Measurements from ENCODE around the gene TRAPPC6A. TPM values are rescaled to one million over a fixed set of nuclear protein-coding genes. Genes with fewer than 3 reads are reported as not detected.

The TRAPPC6A gene
- total and polyA plus RNA-seq, 2 of the 4 experiments (the other 2 are of a cell fraction): 4.1 to 13.4 TPM

GRCh38 chr19:45114116-45114515, 63.9 kb downstream of the TRAPPC6A start:
- H3K9me1 ChIP-seq (ENCODE audit: insufficient read depth, low read length): peaks cover 39% of the 10 kb centered on the region
- H3K18ac ChIP-seq (ENCODE audit: low read depth, low read length): no peak overlapping the region
- no peak overlapping the region for H3K56ac ChIP-seq (ENCODE audit: extremely low read depth, insufficient read depth, low read length)
- H3K36me3 ChIP-seq (ENCODE audit: control insufficient read depth, insufficient read depth, low read length): peaks cover 6% of the 10 kb centered on the region
- intact Hi-C loops (cut with micrococcal nuclease) (no loop called here), dilution Hi-C loops (cut with HindIII; ENCODE audit: low sequenced_read_pairs, unreplicated experiment) (no loop called here), in situ Hi-C loops (cut with MboI; ENCODE audit: low sequenced_read_pairs) (no loop called here)
- no peak overlapping the region for H3K14ac ChIP-seq (replicated peaks; ENCODE audit: low read depth, low read length)
- BruUV-seq (replicated peaks): no TSS peak
- no peak overlapping the region for H2BK120ac ChIP-seq (ENCODE audit: low read depth, low read length)
- no peak overlapping the region for H3K23ac ChIP-seq (ENCODE audit: low read depth, low read length)
- H2BK20ac ChIP-seq (ENCODE audit: low read depth, low read length): no peak overlapping the region
- ChIA-PET POLR2A (ENCODE audit: unreplicated experiment) (no interaction called here), CTCF (interaction anchor here (0.5 kb wide), 1 partner anchor 373 kb away, joined by 6 read pairs; no protein-coding TSS in a partner anchor)
- no peak overlapping the region for H4K8ac ChIP-seq (ENCODE audit: low read depth in 2 of 2, low read length in 2 of 2)
- DNase-seq (no peak), ATAC-seq (ENCODE audit: low read depth) (no peak)
- no peak overlapping the region for H3K4me2 ChIP-seq (ENCODE audit: low read depth, low read length)
- H3K27ac ChIP-seq (ENCODE audit: insufficient read depth, low read length): no peak overlapping the region
- H3K27me3 ChIP-seq (ENCODE audit: control insufficient read depth, insufficient read depth, low read length): no peaks in the 10 kb centered on the region
- no CpG with 5 or more reads among the region's 4 CpGs for WGBS, 2 experiments (ENCODE audit: extremely low coverage in 2 of 2, insufficient read length in 1 of 2)
- peaks cover 5% of the 10 kb centered on the region; the same call in 1 of the 2 replicates for H3K4me1 ChIP-seq (ENCODE audit: control insufficient read depth, insufficient read depth, low read length)
- H3K4ac ChIP-seq (ENCODE audit: low read depth, low read length): no peak overlapping the region
- H4K91ac ChIP-seq (ENCODE audit: insufficient read depth, low read depth, low read length): no peak overlapping the region
- H2AK9ac ChIP-seq (replicated peaks; ENCODE audit: low read depth, low read length, poor library complexity): no peak overlapping the region
- no peaks in the 10 kb centered on the region for H3K9me3 ChIP-seq (ENCODE audit: control insufficient read depth, insufficient read depth, low read length)
- no peak overlapping the region for H2AFZ ChIP-seq (replicated peaks; ENCODE audit: low read length, poor library complexity)
- H4K5ac ChIP-seq (ENCODE audit: low read depth, low read length): no peak overlapping the region
- H3K9ac ChIP-seq (ENCODE audit: low read depth, low read length): no peak overlapping the region
- no peak overlapping the region for H2BK5ac ChIP-seq (ENCODE audit: low read depth, low read length, poor library complexity, severe bottlenecking)
- TF ChIP-seq NFE2L2 (IDR thresholded peaks at IDR 0.05; ENCODE audit: low read depth, low read length) (no peak), MAFK (IDR thresholded peaks at IDR 0.05; ENCODE audit: low read depth, low read length) (no peak), POLR2A (IDR thresholded peaks at IDR 0.05; ENCODE audit: low read depth, low read length) (no peak), ELK1 (IDR thresholded peaks at IDR 0.05; ENCODE audit: borderline replicate concordance, low read depth, low read length) (no peak), FOS (IDR thresholded peaks at IDR 0.05; ENCODE audit: low read depth, low read length) (no peak), RFX5 (IDR thresholded peaks at IDR 0.05; ENCODE audit: low read depth, low read length) (no peak), RAD21 (IDR thresholded peaks at IDR 0.05; ENCODE audit: low read length) (no peak), RCOR1 (IDR thresholded peaks at IDR 0.05; ENCODE audit: insufficient replicate concordance, low read length) (no peak)
- H2BK15ac ChIP-seq (ENCODE audit: low read depth, low read length): no peak overlapping the region
- no peak overlapping the region for H2AK5ac ChIP-seq (ENCODE audit: low read depth, low read length)
- peaks cover 92% of the 10 kb centered on the region for H4K20me1 ChIP-seq (ENCODE audit: insufficient read depth, low read length)
- H3K4me3 ChIP-seq (ENCODE audit: insufficient read depth, low read depth, low read length): no peak overlapping the region
- peaks cover 45 to 96% of the 10 kb centered on the region in 2 experiments for H3K79me1 ChIP-seq (ENCODE audit: low read depth in 1 of 2, low read length in 2 of 2)

Measured in IMR-90 (cell line).